NB4 (cell line): ENCODE results near the gene GAS2.

Experiments
- CTCF ChIP-seq: IDR thresholded peaks from one replicate; pipeline ENCODE4 v1.5.1; 2012; ENCODE audit warnings: low read depth, low read length
- MAX ChIP-seq: IDR thresholded peaks from 2 replicates; pipeline ENCODE4 v1.6.1; 2011; ENCODE audit warnings: low read depth, low read length
- POLR2A ChIP-seq: IDR thresholded peaks from 2 replicates; pipeline ENCODE4 v1.6.1; 2011; ENCODE audit warnings: mild to moderate bottlenecking; ENCODE audit not compliant: insufficient read length; ENCODE audit errors: extremely low read depth

- no peak for TF ChIP-seq CTCF
- TF ChIP-seq POLR2A: no peak
- no peak for TF ChIP-seq MAX
Measured at GRCh38 chr11:22802861-22803260, 136.4 kb downstream of the GAS2 start.
